HG03439 (cell line): ENCODE data around the gene C1orf21.

Experiments used
- ATAC-seq: cut with Tn5 transposase; IDR thresholded peaks from one replicate; pipeline ENCODE4 v1.9.1; 2021; ENCODE audit warnings: mild to moderate bottlenecking, moderate library complexity; ENCODE audit not compliant: unreplicated experiment

C1orf21 gene

DNA sequence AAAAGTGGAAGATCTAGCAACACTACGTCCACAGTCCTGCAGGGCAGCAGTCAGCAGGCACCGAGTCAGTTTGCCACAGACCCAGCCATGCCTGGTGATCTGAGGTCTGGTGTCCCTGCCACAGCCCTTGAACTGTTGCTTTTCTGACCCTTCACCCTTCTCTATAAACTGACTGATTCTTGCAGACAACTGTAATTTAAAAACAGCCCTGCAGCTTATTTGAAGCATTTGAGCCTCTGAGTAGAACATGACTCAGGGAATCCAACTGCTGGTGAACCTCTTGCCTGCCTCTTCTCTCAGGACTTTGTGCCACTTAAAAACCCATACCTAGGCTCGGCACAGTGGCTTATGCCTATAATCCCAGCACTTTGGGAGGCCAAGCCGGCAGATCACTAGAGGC lies 260.6 kb downstream of the C1orf21 start:
- ATAC-seq = no peak

DNA sequence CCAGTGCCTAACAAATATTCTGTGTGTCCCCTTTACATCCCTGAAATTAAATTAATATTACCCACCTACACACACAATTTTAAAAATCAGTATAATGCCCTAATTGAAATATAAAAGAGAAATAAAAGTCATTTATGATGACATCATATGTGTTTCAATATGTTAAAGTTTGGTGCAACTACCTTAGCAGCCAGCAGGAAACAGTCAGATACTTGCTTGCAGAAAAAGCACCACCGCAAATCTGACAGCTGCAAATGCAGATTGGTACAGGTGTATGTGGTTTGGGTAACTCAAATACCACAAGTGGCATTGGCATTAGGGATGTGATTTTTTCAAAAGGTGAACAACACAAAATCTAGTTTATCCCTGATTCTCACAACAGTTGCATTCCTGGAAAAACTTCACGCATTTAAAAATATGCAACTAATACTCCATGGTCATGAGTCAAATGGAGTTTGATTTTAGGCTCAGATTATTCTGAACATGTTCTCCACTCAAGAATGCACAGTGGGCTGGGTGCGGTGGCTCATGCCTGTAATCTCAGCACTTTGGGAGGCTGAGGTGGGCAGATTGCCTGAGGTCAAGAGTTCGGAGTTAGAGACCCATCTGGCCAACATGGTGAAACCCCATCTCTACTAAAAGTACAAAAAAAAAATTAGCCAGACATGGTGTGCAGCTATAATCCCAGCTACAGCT lies 261.5 kb downstream of the C1orf21 start:
- ATAC-seq = no peak

DNA sequence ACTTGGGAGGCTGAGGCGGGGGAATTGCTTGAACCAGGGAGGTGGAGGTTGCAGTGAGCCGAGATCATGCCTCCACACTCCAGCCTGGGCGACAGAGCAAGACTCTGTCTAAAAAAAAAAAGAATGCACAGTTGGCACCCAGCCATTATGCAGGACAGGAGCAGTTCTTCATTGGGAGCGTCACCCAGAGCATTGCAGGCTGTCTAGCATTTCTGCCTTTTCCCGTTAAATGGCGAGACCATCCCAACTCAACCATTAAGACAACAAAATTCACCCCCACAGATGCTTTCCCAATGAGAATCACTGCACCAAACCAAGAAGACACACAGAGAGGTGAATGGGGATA lies 262.0 kb downstream of the C1orf21 start:
- ATAC-seq = no peak

DNA sequence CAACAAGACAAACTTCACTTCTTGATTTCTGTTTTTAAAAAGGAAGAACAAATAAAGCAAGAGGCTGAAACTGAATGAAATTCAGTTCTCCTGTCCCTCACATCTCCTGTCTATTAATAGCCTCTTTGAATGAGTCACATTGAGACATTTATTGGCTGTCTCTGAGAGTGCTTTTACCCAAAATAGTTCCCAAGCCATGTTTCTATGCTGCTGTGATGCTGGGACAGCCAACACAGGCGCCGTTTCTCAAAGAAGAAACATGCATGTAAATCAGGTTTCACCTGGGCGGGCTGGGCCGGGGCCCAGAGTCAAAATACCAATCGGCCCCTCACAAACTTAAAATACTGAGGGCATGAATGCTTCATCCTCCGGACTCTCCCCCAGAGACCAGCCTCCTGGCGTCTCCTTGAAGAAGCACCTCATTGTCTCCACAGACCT lies 262.6 kb downstream of the C1orf21 start:
- peak; percentile 91 for ATAC-seq

DNA sequence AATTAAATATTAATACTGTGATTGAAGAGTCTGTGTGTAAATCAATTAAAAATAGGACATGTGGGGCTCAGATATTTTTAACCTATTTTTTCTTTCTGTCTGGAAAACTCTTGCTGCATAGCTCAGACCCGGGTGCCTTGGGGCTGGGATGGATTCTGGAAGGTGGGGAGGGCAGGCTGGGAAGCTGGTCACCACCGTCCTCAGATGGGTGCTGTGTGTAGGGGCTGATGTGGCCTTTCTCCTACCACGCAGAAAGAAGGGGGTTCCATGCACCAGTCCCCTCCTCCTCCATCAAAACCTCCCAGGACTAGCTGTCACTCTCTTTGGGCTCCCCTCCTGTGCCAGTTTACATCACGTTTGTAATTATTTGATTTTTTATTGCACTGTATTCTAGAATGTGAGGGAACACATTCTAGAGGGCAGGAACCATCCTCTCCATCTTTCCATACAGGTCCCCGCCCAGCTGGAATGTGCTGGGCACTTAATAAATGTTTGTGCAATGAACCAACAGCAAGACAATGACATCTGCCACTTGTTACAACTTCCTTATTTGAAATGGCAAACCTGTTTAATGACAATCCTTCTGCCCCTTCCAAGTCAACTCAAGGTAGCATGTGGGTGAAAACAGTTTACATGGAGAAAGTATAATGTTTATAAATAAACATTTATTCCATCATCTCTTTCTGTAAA lies 263.5 kb downstream of the C1orf21 start:
- no peak for ATAC-seq

DNA sequence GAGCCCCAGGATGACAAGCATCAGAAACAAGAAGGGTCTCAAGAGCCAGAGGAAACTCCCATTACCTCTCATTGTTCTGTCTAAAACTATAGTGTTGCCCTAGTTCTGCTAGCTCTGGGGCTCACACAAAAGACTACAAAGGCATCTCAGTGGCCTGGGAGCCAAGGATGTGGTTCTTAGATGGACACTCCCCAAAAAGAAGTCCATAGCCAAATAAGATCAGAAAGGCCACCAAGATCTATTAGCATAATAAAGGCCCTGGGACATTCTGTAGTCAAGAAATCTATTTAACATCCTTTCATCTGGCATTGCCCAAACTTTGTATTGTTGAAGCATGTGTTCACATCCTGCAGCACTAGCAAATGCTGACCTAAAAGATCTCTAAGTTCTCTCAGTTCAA lies 268.4 kb downstream of the C1orf21 start:
- no peak for ATAC-seq

DNA sequence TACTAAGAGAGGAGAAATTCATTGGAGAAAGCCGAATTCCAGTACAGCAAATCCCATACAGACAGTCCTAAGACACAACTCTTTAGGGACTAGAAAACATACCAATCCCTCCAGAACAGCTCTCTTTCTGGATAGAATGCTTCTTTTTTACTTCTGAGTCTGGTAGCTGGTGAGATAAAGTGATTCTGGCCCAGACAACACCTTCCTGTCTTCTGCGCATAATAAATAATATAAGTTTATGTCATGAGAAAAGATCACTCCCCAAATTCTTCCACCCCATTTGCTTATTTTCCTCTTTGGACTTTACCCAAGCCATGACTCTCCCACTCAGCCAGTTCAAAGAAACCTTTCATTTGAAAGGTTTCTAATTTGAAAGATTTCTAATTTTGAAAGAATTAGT lies 269.4 kb downstream of the C1orf21 start:
- ATAC-seq = no peak

DNA sequence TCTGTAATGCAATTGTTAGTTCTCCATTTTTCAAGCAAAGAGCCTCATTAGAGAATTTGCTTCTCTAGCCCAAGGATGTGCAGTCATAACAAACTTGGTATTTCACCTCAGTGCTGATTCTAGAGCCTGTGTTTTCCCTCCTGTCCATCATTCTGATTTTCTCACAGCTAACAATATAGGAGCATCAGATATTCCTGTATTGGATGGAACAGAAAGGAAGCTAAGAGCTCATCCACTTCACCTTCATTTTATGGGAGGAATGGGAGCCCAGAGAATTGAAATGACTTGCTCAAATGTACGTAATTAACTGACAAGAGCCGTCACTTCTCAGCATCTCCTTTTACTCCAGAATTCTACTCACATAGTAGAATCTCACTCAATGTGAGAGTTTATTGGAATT lies 271.2 kb downstream of the C1orf21 start:
- ATAC-seq = no peak

DNA sequence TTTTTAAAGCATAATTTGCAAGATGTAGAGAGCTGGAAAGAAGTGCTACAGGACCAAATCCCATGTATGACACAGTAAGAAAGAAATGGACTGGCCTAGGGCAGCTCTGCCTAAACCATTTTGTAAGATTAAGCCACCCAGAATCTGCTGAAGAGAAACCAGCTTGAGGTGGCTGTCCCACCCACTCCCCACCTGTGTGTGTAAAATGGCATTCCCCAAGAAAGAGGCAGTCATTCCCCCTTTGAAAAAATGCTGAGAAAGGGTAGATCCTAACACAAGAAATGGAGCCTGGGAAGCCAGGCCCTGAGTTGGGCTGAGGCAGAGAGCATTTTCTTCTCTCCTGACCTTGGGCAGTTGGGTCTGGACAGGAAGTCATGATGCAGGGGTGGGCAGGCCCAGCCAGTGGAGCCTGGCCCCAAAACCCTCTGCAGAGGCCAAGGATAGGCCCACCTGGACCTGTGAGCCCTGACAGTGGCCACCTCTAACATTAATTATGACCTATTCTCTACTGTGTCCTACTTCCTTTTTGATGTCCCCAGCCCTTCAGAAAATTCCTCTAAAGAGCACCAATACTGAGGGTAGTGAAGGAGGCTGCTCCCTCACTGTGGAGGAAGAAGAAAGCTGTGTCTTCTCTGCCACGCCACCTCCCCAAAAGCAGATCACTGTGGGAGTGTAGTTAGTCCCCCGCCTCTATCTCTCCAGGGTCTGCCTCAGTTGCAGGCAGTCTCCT lies 273.8 kb downstream of the C1orf21 start:
- ATAC-seq = no peak

DNA sequence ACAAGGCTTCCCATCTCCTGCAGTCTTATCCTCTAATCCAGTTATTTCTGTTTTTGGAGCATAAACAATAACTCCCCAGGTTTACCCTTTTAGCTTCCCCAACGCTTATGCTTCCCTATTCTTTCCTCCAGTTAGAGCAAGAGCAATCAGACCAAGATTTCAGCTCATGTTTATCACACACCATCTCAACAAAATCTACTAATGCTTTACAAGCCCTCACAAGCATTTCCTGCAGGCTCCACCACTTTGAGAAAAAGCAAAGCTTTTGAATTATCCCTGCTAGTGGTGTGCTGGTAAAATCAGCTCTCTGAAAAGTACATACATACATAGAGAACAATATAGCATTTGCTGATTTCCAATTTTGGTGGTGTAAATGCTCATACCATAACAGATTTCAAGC lies 275.0 kb downstream of the C1orf21 start:
- ATAC-seq = no peak

DNA sequence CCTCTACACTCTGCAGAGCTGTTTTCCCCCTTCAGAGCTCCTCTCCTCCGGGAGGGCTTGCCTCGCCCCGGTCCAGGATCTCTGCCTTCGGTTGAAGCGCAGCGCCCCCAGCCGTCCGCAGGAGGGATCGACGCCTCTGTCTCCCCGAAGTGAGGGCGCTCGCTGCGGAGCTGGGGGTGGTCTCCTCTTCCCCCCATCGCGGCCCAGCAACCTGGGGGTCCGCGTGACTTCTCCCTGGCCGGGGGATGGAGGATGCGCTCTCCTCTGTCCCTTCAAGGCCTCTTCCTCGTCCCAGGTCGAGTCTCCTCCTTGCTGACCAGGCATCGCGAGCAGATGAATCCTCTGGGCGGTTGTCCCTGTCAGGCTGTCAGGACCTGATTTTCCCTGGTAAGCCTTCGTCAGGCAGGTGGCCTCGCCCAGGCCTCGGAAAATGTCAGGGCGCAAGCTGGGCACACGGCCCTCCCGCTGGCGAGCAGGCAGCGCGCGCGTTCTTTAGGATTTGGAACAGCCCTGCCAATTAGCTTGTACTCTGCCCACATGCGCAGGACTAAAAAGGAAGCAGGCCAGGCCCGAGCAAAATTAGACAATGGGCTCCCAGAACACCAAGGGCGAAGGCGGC lies 277.3 kb downstream of the C1orf21 start:
- ATAC-seq = no peak

DNA sequence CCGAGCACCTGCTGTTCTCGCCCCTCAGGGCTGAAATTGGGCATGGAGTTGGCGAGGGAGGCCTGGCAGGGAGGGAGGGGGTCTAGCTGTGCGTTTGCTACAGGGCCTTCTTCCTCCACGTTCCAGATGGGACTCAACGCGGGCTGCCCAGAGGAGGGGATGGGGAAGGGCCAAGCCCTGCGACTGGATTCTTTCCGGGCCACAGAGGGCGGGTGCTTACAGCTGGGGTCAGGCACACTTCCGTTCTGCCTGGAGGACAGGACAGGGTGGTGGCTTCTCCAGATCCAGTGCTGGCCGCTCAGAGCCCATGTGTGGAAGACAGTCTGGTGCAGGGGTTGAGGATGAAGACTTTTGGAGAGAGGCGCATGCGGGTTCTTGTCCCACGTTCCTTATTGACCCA lies 277.8 kb downstream of the C1orf21 start:
- ATAC-seq = no peak

DNA sequence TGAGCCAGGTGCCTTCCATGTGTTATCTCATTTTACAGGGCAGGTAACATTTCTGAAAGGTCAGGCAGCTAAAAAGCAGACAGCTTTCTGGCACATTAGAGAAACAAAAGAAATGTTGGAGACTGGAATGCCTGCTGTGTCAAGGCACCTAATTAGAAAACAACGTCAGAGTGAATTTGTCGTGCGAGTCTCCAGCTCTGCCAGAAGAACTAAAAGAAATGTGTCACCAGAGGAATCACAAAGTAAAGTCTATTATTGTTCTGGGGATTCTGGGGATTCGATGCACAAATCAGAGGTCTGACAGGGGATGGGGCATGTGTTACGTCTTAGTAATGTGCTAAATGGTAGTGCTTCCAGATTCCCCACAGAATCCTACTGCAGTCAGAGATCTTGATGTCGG lies 278.5 kb downstream of the C1orf21 start:
- ATAC-seq = no peak

DNA sequence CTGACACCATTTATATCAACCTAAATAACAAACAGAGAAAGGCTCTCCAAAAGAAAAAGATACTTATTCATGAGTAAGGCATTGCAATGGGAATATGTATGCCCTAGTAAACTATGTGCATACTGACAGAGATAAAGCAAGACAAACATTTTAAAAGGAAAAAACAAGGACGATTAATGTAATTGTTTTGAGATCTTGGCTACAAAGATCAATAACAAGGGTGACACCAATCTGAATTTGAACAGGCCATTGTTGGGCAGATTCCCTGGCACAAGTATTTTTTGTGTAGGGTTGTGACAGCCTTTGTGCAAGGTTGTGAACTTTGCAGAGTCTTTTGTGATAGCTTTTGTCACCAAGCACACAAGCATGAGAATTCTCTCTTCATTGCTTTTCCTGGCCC lies 282.6 kb downstream of the C1orf21 start:
- ATAC-seq = no peak

DNA sequence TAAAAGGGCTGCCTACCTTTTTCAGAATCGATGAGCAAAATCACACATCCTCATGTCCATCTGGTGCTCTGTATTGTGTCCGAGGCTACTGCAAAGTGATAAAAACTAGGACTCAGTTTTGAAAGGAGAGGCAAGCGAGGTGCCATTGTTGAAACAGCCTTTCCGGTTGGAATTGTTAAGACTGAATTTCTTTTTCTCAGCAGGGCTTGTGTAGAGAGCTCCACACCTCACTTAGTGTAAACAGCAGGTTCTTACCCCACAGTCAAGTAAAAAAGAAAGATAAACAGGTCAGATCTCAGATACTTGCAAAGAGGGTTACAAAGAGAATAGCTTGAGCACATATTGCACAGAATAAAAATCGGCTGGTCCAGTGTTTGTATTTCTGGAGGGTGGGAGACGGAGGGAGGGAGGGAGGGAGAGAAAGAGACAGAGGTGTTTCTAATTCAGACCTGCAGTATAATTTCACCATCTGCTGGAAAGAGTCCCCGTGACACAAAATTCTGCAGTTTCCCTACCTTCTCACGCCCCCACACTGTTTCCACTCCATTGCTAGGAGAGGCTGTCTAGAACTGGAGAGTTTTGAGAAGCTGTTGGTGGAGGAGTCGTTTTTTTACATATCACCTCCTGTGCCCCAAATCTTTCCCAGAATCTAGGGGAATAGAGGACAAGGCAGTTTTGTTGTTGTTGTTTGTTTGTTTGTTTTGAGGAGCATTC lies 285.3 kb downstream of the C1orf21 start:
- no peak for ATAC-seq

DNA sequence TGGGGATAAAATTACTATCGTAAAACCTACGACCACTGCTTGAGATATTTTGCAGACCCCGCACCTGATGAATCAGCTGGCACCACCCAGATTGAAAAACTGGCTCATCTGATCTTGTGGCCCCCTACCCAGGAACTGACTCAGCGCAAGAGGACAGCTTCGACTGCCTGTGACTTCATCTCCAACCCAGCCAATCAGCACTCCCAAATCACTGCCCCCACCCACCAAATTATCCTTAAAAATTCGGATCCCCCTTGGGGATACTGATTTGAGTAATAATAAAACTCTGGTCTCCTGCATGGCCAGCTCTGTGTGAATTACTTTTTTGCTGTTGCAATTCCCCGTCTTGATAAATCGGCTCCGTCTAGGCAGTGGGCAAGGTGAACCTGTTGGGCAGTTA lies 286.5 kb downstream of the C1orf21 start:
- ATAC-seq = no peak

DNA sequence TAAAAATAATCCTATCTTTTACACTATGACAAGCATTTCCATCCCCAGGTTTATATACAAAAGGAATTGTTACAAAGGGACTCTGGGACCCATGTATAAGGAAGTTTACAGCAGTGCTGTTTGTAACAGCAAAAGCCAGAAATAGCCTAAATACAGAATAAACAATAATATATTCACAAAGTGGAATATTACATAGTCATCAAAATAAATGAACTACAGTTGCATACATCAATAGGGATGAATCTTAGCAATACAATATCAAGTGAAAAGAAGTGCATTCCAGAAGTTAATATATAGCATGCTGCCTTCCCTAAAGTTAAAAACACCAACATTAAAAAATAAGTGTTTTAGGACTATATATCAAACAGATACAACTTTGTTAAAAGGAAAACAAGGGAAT lies 290.5 kb downstream of the C1orf21 start:
- ATAC-seq = no peak
